ENCODE results near the gene RBMXL3.
"Not testable (repeated sequence)": the region's sequence is repeated elsewhere in the genome, so short reads cannot be mapped to it uniquely, and the experiment has no call there.

RBMXL3 gene

GRCh38 chrX:115192244-115192700, 3.1 kb downstream of the RBMXL3 start:
- H3K27ac ChIP-seq (ENCODE audit: low read length), result no peak overlapping the region
- no peak overlapping the region for H3K4me3 ChIP-seq (ENCODE audit: low read length)
- no peaks in the 10 kb centered on the region for H3K79me2 ChIP-seq (ENCODE audit: low read length)
- no peaks in the 10 kb centered on the region for H4K20me1 ChIP-seq (ENCODE audit: insufficient read depth, low read length)
- no peaks in the 10 kb centered on the region for H3K4me1 ChIP-seq (ENCODE audit: low read length)
- no peak overlapping the region for H2AFZ ChIP-seq (ENCODE audit: low read depth, low read length)
- no peak overlapping the region for H3K4me2 ChIP-seq (ENCODE audit: low read length)
- H3K36me3 ChIP-seq (replicated peaks; ENCODE audit: low read depth, low read length), result no peaks in the 10 kb centered on the region
- H3K27me3 ChIP-seq (ENCODE audit: low read depth, low read length), result no peaks in the 10 kb centered on the region
- no peak for TF ChIP-seq EZH2phosphoT487 (IDR thresholded peaks at IDR 0.05; ENCODE audit: low read depth)
- H3K9me3 ChIP-seq (ENCODE audit: insufficient read depth, low read length), result no peaks in the 10 kb centered on the region
- H3K9ac ChIP-seq (ENCODE audit: low read length), result no peak overlapping the region

GRCh38 chrX:115204040-115204439, 14.8 kb downstream of the RBMXL3 start:
- TF ChIP-seq EZH2phosphoT487 (IDR thresholded peaks at IDR 0.05; ENCODE audit: low read depth), result no peak
- TF ChIP-seq CTCF (IDR thresholded peaks at IDR 0.05; ENCODE audit: low read depth, low read length), result no peak
- Histone ChIP-seq H3K9ac (ENCODE audit: low read length) (no peak overlapping the region), H4K20me1 (ENCODE audit: insufficient read depth, low read length) (no peaks in the 10 kb centered on the region), H3K27me3 (ENCODE audit: low read depth, low read length) (no peaks in the 10 kb centered on the region), H3K4me3 (ENCODE audit: low read length) (no peak overlapping the region), H3K4me2 (ENCODE audit: low read length) (no peak overlapping the region), H3K9me3 (ENCODE audit: insufficient read depth, low read length) (no peaks in the 10 kb centered on the region), H3K4me1 (ENCODE audit: low read length) (no peaks in the 10 kb centered on the region), H3K27ac (ENCODE audit: low read length) (no peak overlapping the region), H3K36me3 (replicated peaks; ENCODE audit: low read depth, low read length) (no peaks in the 10 kb centered on the region), H2AFZ (ENCODE audit: low read depth, low read length) (no peak overlapping the region), H3K79me2 (ENCODE audit: low read length) (no peaks in the 10 kb centered on the region)

GRCh38 chrX:115209547-115209946, 20.3 kb downstream of the RBMXL3 start:
- not testable (repeated sequence) for H3K36me3 ChIP-seq (replicated peaks; ENCODE audit: low read depth, low read length); H2AFZ ChIP-seq (ENCODE audit: low read depth, low read length); H3K4me2 ChIP-seq (ENCODE audit: low read length); H3K4me1 ChIP-seq (ENCODE audit: low read length); H3K9me3 ChIP-seq (ENCODE audit: insufficient read depth, low read length); H4K20me1 ChIP-seq (ENCODE audit: insufficient read depth, low read length); H3K27ac ChIP-seq (ENCODE audit: low read length); H3K4me3 ChIP-seq (ENCODE audit: low read length); H3K79me2 ChIP-seq (ENCODE audit: low read length); H3K9ac ChIP-seq (ENCODE audit: low read length); H3K27me3 ChIP-seq (ENCODE audit: low read depth, low read length)

GRCh38 chrX:115214151-115214550, 24.9 kb downstream of the RBMXL3 start:
- H3K4me3 ChIP-seq (ENCODE audit: low read length), result no peak overlapping the region
- no peak for TF ChIP-seq EZH2phosphoT487 (IDR thresholded peaks at IDR 0.05; ENCODE audit: low read depth)
- TF ChIP-seq CTCF (IDR thresholded peaks at IDR 0.05; ENCODE audit: low read depth, low read length), result no peak
- H3K27me3 ChIP-seq (ENCODE audit: low read depth, low read length), result no peaks in the 10 kb centered on the region
- H2AFZ ChIP-seq (ENCODE audit: low read depth, low read length), result no peak overlapping the region
- H3K9ac ChIP-seq (ENCODE audit: low read length), result no peak overlapping the region
- no peaks in the 10 kb centered on the region for H4K20me1 ChIP-seq (ENCODE audit: insufficient read depth, low read length)
- H3K9me3 ChIP-seq (ENCODE audit: insufficient read depth, low read length), result no peaks in the 10 kb centered on the region
- H3K4me2 ChIP-seq (ENCODE audit: low read length), result no peak overlapping the region
- no peaks in the 10 kb centered on the region for H3K36me3 ChIP-seq (replicated peaks; ENCODE audit: low read depth, low read length)
- H3K4me1 ChIP-seq (ENCODE audit: low read length), result no peaks in the 10 kb centered on the region
- H3K79me2 ChIP-seq (ENCODE audit: low read length), result no peaks in the 10 kb centered on the region
- no peak overlapping the region for H3K27ac ChIP-seq (ENCODE audit: low read length)

- TF ChIP-seq CTCF (IDR thresholded peaks at IDR 0.05; ENCODE audit: low read depth, low read length) (no peak), EZH2phosphoT487 (IDR thresholded peaks at IDR 0.05; ENCODE audit: low read depth) (no peak)
- no peaks in the 10 kb centered on the region for H3K36me3 ChIP-seq (replicated peaks; ENCODE audit: low read depth, low read length)
- H3K4me2 ChIP-seq (ENCODE audit: low read length), result no peak overlapping the region
- H3K27ac ChIP-seq (ENCODE audit: low read length), result no peak overlapping the region
- no peak overlapping the region for H3K9ac ChIP-seq (ENCODE audit: low read length)
- H3K4me3 ChIP-seq (ENCODE audit: low read length), result no peak overlapping the region
- no peaks in the 10 kb centered on the region for H4K20me1 ChIP-seq (ENCODE audit: insufficient read depth, low read length)
- no peaks in the 10 kb centered on the region for H3K79me2 ChIP-seq (ENCODE audit: low read length)
- no peaks in the 10 kb centered on the region for H3K27me3 ChIP-seq (ENCODE audit: low read depth, low read length)
- H3K9me3 ChIP-seq (ENCODE audit: insufficient read depth, low read length), result no peaks in the 10 kb centered on the region
- H3K4me1 ChIP-seq (ENCODE audit: low read length), result no peaks in the 10 kb centered on the region
- no peak overlapping the region for H2AFZ ChIP-seq (ENCODE audit: low read depth, low read length)
Measured at GRCh38 chrX:115214605-115215004, 25.4 kb downstream of the RBMXL3 start.

GRCh38 chrX:115217346-115217745, 28.1 kb downstream of the RBMXL3 start:
- not testable (repeated sequence) for H3K36me3 ChIP-seq (replicated peaks; ENCODE audit: low read depth, low read length); H3K79me2 ChIP-seq (ENCODE audit: low read length); H3K4me2 ChIP-seq (ENCODE audit: low read length); H3K9me3 ChIP-seq (ENCODE audit: insufficient read depth, low read length); H4K20me1 ChIP-seq (ENCODE audit: insufficient read depth, low read length); H3K9ac ChIP-seq (ENCODE audit: low read length); H3K27ac ChIP-seq (ENCODE audit: low read length); H3K4me3 ChIP-seq (ENCODE audit: low read length); H3K4me1 ChIP-seq (ENCODE audit: low read length); H2AFZ ChIP-seq (ENCODE audit: low read depth, low read length); H3K27me3 ChIP-seq (ENCODE audit: low read depth, low read length)

All from OCI-LY3 (cell line).